K562 (cell line): ENCODE data around the gene AAK1. TPM values are rescaled to one million over a fixed set of nuclear protein-coding genes. Genes with fewer than 3 reads are reported as not detected.

Source experiments
- ATAC-seq: fragments of 200-7000 bp; cut with Tn5 transposase; 3 replicates; pipeline ENCODE4 v1.9.1; 2020; ENCODE audit warnings: moderate library complexity
- BruUV-seq: library from RNA; stranded (reverse); fragments of 400-500 nt; replicated peaks from 2 replicates; lab custom pipeline; 2021; lab: Mats Ljungman, UMichigan
- CTCF ChIA-PET: fragments of 300-600 bp; formaldehyde crosslinking; extraction: SDS; loops from one replicate; lab custom pipeline; 2021; ENCODE audit warnings: low intra/inter-chr PET ratio; lab: Yijun Ruan, JAX
- POLR2A ChIA-PET: fragments of 300-600, 350-650 bp; sonication (Branson Sonifier 250); formaldehyde crosslinking; extraction: SDS; loops from one replicate; lab custom pipeline; 2021; ENCODE audit warnings: antibody characterized with exemption, inconsistent platforms; lab: Yijun Ruan, JAX
- DNase-seq, 4 experiments: peaks; one replicate each; pipeline versions ENCODE4 v3.0.0 to v3.0.0-alpha.2; 2011 to 2018; ENCODE audit warnings: low spot score in 3 of 4, mixed read lengths in 3 of 4; ENCODE audit errors: extremely low read depth in 1 of 4
- FAIRE-seq: peaks from 2 replicates; lab custom pipeline; 2011; peaks lifted over from hg19 to GRCh38; lab: Jason Lieb, UNC
- H2AFZ ChIP-seq: 2 replicates; pipeline ENCODE4 v1.6.0; 2011; ENCODE audit warnings: low read depth, low read length, control low read depth, inconsistent platforms
- H3K27ac ChIP-seq: fragments of 200-600 bp; 3 replicates; pipeline ENCODE4 v1.8.0; 2011; ENCODE audit warnings: low read depth, mild to moderate bottlenecking, control low read depth, inconsistent platforms, low read length, moderate library complexity, mixed read lengths; ENCODE audit errors: extremely low read depth
- H3K27me3 ChIP-seq, 2 experiments: fragments of 300-600 bp in 1 of 2; 2 replicates in 1 of 2; 3 replicates in 1 of 2; pipeline versions ENCODE4 v1.6.0 to v1.8.0; 2011; ENCODE audit warnings: inconsistent platforms in 2 of 2, low read length in 2 of 2, mild to moderate bottlenecking in 1 of 2, mixed read lengths in 1 of 2, moderate library complexity in 1 of 2; ENCODE audit not compliant: control insufficient read depth in 2 of 2, insufficient read depth in 2 of 2
- H3K36me3 ChIP-seq: fragments of 300-600 bp; 3 replicates; pipeline ENCODE4 v1.8.0; 2011; ENCODE audit warnings: mild to moderate bottlenecking, low read length, inconsistent platforms; ENCODE audit not compliant: control insufficient read depth, insufficient read depth
- H3K4me1 ChIP-seq, 2 experiments: fragments of 200-600 bp in 1 of 2; replicated peaks in 1 of 2; 2 replicates in 1 of 2; 3 replicates in 1 of 2; pipeline versions ENCODE4 v1.5.1 to v1.8.0; 2011; ENCODE audit warnings: inconsistent platforms in 2 of 2, low read length in 2 of 2, mild to moderate bottlenecking in 1 of 2, mixed read lengths in 1 of 2, moderate library complexity in 1 of 2; ENCODE audit not compliant: control insufficient read depth in 2 of 2, insufficient read depth in 2 of 2
- H3K4me2 ChIP-seq: 2 replicates; pipeline ENCODE4 v1.6.1; 2011; ENCODE audit warnings: low read length, control low read depth, inconsistent platforms, mixed read lengths; ENCODE audit not compliant: insufficient read depth
- H3K4me3 ChIP-seq: fragments of 200-600 bp; sonication (generic), shearing (Covaris generic); 2 replicates; pipeline ENCODE4 v1.5.1; 2016; ENCODE audit warnings: control low read depth, inconsistent platforms
- H3K79me2 ChIP-seq: fragments of 200-600 bp; 3 replicates; pipeline ENCODE4 v1.8.0; 2011; ENCODE audit warnings: low read length, inconsistent platforms; ENCODE audit not compliant: control insufficient read depth, insufficient read depth
- H3K9ac ChIP-seq, 2 experiments: 2 replicates each; pipeline versions ENCODE4 v1.6.0 to v1.6.1; 2011; ENCODE audit warnings: low read depth in 2 of 2, low read length in 2 of 2, control low read depth in 1 of 2, inconsistent platforms in 1 of 2, mild to moderate bottlenecking in 1 of 2, mixed read lengths in 1 of 2; ENCODE audit not compliant: insufficient read depth in 1 of 2
- H3K9me1 ChIP-seq: one replicate; pipeline ENCODE4 v1.6.0; 2011; ENCODE audit warnings: inconsistent platforms, mild to moderate bottlenecking, low read length, moderate library complexity; ENCODE audit not compliant: control insufficient read depth, insufficient read depth
- H3K9me3 ChIP-seq: replicated peaks from 2 replicates; pipeline ENCODE4 v1.5.1; 2011; ENCODE audit warnings: low read depth, low read length, inconsistent platforms; ENCODE audit not compliant: control insufficient read depth, insufficient read depth
- H4K20me1 ChIP-seq: replicated peaks from 2 replicates; pipeline ENCODE4 v1.6.1; 2011; ENCODE audit warnings: low read length, inconsistent platforms, mixed read lengths; ENCODE audit not compliant: control insufficient read depth, insufficient read depth
- BACH1 ChIP-seq: fragments of 200-800 bp; sonication (Bioruptor generic); IDR thresholded peaks from 2 replicates; pipeline ENCODE4 v1.6.1; 2016; ENCODE audit warnings: missing genetic modification characterization, missing compliant biosample characterization
- BCL6 ChIP-seq: fragments of 250-450 bp; sonication (Bioruptor Pico); IDR thresholded peaks from 2 replicates; pipeline ENCODE4 v1.4.0; 2020
- CBFA2T3 ChIP-seq: fragments of 450-650 bp; IDR thresholded peaks from 2 replicates; pipeline ENCODE4 v1.6.1; 2017
- GTF2A2 ChIP-seq: IDR thresholded peaks from 2 replicates; pipeline ENCODE4 v1.6.1; 2016; ENCODE audit warnings: mild to moderate bottlenecking, missing genetic modification characterization, missing compliant biosample characterization
- HINFP ChIP-seq: fragments of 450-650 bp; conservative IDR thresholded peaks from 2 replicates; pipeline ENCODE4 v1.6.1; 2016; ENCODE audit warnings: missing genetic modification characterization, low read depth, mild to moderate bottlenecking, control low read depth, missing compliant biosample characterization
- ILK ChIP-seq: fragments of 450-650 bp; IDR thresholded peaks from 2 replicates; pipeline ENCODE4 v1.6.1; 2016; ENCODE audit warnings: missing genetic modification characterization, low read depth, mild to moderate bottlenecking, missing compliant biosample characterization, moderate library complexity, borderline replicate concordance
- IRF9 ChIP-seq: fragments of 450-650 bp; IDR thresholded peaks from 2 replicates; pipeline ENCODE4 v1.6.1; 2016; ENCODE audit warnings: missing biosample characterization, missing genetic modification characterization
- MCM5 ChIP-seq: fragments of 450-650 bp; IDR thresholded peaks from 2 replicates; pipeline ENCODE4 v1.6.1; 2016; ENCODE audit warnings: low read depth
- NFXL1 ChIP-seq: fragments of 450-650 bp; formaldehyde crosslinking; IDR thresholded peaks from 2 replicates; pipeline ENCODE4 v1.4.0; 2021; ENCODE audit warnings: mild to moderate bottlenecking
- NR2C1 ChIP-seq, 2 experiments: fragments of 450-650 bp; IDR thresholded peaks; 2 replicates each; pipeline ENCODE4 v1.6.1; 2017; ENCODE audit warnings: mild to moderate bottlenecking in 2 of 2, antibody characterized with exemption in 1 of 2, inconsistent platforms in 1 of 2, missing compliant biosample characterization in 1 of 2, missing genetic modification characterization in 1 of 2
- PTRF ChIP-seq: fragments of 450-650 bp; IDR thresholded peaks from 2 replicates; pipeline ENCODE4 v1.6.1; 2016; ENCODE audit warnings: mild to moderate bottlenecking, missing genetic modification characterization, missing compliant biosample characterization
- PTTG1 ChIP-seq: fragments of 450-650 bp; IDR thresholded peaks from 2 replicates; pipeline ENCODE4 v1.6.1; 2016; ENCODE audit warnings: low read depth, mild to moderate bottlenecking, missing genetic modification characterization, missing compliant biosample characterization
- PYGO2 ChIP-seq: fragments of 450-650 bp; IDR thresholded peaks from 2 replicates; pipeline ENCODE4 v1.6.1; 2016; ENCODE audit warnings: mild to moderate bottlenecking, missing genetic modification characterization, moderate library complexity, missing compliant biosample characterization
- TEAD2 ChIP-seq: fragments of 450-650 bp; IDR thresholded peaks from 2 replicates; pipeline ENCODE4 v1.6.1; 2016; ENCODE audit warnings: missing genetic modification characterization, control low read depth, missing compliant biosample characterization
- USF1 ChIP-seq: sonication (generic); formaldehyde crosslinking; IDR thresholded peaks from 2 replicates; pipeline ENCODE4 v1.9.0; 2022; ENCODE audit warnings: mild to moderate bottlenecking, missing genetic modification reagents
- ZNF311 ChIP-seq: fragments of 250-450 bp; sonication (Bioruptor Pico); IDR thresholded peaks from 2 replicates; pipeline ENCODE4 v1.4.0; 2020; ENCODE audit warnings: mild to moderate bottlenecking, moderate library complexity
- ZNF507 ChIP-seq: conservative IDR thresholded peaks from 2 replicates; pipeline ENCODE4 v1.6.1; 2017; ENCODE audit warnings: missing genetic modification characterization, missing compliant biosample characterization
- ZNF584 ChIP-seq: fragments of 200-800 bp; sonication (Bioruptor generic); IDR thresholded peaks from 2 replicates; pipeline ENCODE4 v1.6.1; 2016; ENCODE audit warnings: low read depth, mild to moderate bottlenecking, missing genetic modification characterization, missing compliant biosample characterization
- ZNF740 ChIP-seq, 3 experiments: fragments of 200-800 bp in 1 of 3; sonication (Bioruptor generic) in 1 of 3; sonication (generic) in 1 of 3; formaldehyde crosslinking in 1 of 3; IDR thresholded peaks; 2 replicates each; pipeline versions ENCODE4 v1.6.1 to v1.8.0; 2016 to 2022; ENCODE audit warnings: mild to moderate bottlenecking in 2 of 3, missing compliant biosample characterization in 2 of 3, missing genetic modification characterization in 2 of 3, missing genetic modification reagents in 1 of 3
- WGBS: fragments of 100-300 bp; shearing (Covaris generic); methylation state at CpG from one replicate; pipeline ENCODE4 v1.1.6; 2016; ENCODE audit warnings: low coverage, mixed read lengths; ENCODE audit not compliant: insufficient coverage; ENCODE audit errors: missing lambda C conversion rate; 5-methylcytosine and 5-hydroxymethylcytosine counted together
- in situ Hi-C: fragments of 300-500 bp; cut with MboI; formaldehyde crosslinking; loops from 4 replicates; pipeline ENCODE4 v1.15.0; 2018; ENCODE audit warnings: inconsistent platforms, mixed read lengths
- intact Hi-C: fragments of 100-400 bp; cut with micrococcal nuclease; formaldehyde crosslinking; loops from 2 replicates; pipeline ENCODE4 v1.14.2; 2022
- polyA plus RNA-seq, 8 experiments: library from polyadenylated mRNA; depleted of rRNA in 4 of 8; stranded (reverse) in 5 of 8; unstranded in 3 of 8; fragments of >200 nt; fragmentation: Nextera tagmentation in 2 of 8; fragmentation: Illumina TruSeq in 1 of 8; extraction: Ambion mirVana in 2 of 8; extraction: Trizol in 1 of 8; gene quantifications; 2 replicates each; pipeline versions ENCODE4 v1.2.1 to v1.2.3, GENCODE V29; 2011 to 2014; ENCODE audit warnings: inconsistent platforms in 1 of 8, missing spikeins in 1 of 8
- total RNA-seq, 7 experiments: library from RNA; depleted of rRNA in 6 of 7; stranded (reverse); fragments of >200 nt in 6 of 7; fragmentation: Illumina TruSeq in 2 of 7; extraction: Trizol in 2 of 7; gene quantifications; 2 replicates each; pipeline versions ENCODE4 v1.2.1 to v1.2.3, GENCODE V29; 2011 to 2021; ENCODE audit warnings: low replicate concordance in 1 of 7

AAK1 gene
- total and polyA plus RNA-seq, 9 of the 15 experiments (the other 6 are each of a cell fraction or from before 2014, with no cell fraction given): 0.89 to 17.1 (median 6.0) TPM

- Histone ChIP-seq H3K9ac (no peak overlapping the region), H3K27me3 (no peaks in the 10 kb centered on the region), H3K9me3 (no peaks in the 10 kb centered on the region), H3K4me3 (no peak overlapping the region), H3K36me3 (no peaks in the 10 kb centered on the region), H3K79me2 (no peaks in the 10 kb centered on the region), H4K20me1 (0 out of 2 replicates have a peak, but pooled peaks cover 2% of the 10 kb centered on the region), H3K27ac (no peak overlapping the region), H3K4me1 (no peaks in the 10 kb centered on the region), H3K4me2 (no peak overlapping the region), H2AFZ (no peak overlapping the region), H3K9me1 (no peaks in the 10 kb centered on the region)
- WGBS: 87% methylated on average over 3 of the region's 3 CpGs
- BruUV-seq: no TSS peak
- no peak for DNase-seq
- in situ Hi-C loops (no loop called here), intact Hi-C loops (no loop called here)
- FAIRE-seq: no peak
- POLR2A ChIA-PET: interaction anchor here (2.3 kb wide), 1 partner anchor 16 kb away, joined by 8 read pairs; the partner anchor contains the start of gene NFU1
- ATAC-seq: no peak
- CTCF ChIA-PET: no interaction called here
- TF ChIP-seq CBFA2T3: no peak
- TF ChIP-seq NFXL1 (CRISPR knock-in tag): peak; percentile 64; the same call in 1 of the 2 replicates
- no peak for TF ChIP-seq MCM5
- peak; percentile 90 for TF ChIP-seq PTRF
- TF ChIP-seq HINFP (tag): peak; percentile 67; the same call in 1 of the 2 replicates
- TF ChIP-seq ZNF507 (tag): 0 out of 2 replicates have a peak, but pooled peaks have one; percentile 15
- peak; percentile 52; the same call in 1 of the 2 replicates for TF ChIP-seq GTF2A2 (tag)
- TF ChIP-seq IRF9 (tag): peak; percentile 84
- TF ChIP-seq PTTG1: peak; percentile 89
- no peak for TF ChIP-seq ZNF740 (CRISPR knock-in tag; IDR thresholded peaks at IDR 0.05)
- peak in 1 of 2 experiments; percentile 72; a peak in 2 of 4 replicates for TF ChIP-seq ZNF740 (tag; IDR thresholded peaks at IDR 0.05)
- TF ChIP-seq ZNF311: peak; percentile 87
- TF ChIP-seq BCL6 (CRISPR knock-in tag): 0 out of 2 replicates have a peak, but pooled peaks have one; percentile 35
- peak; percentile 47; the same call in 1 of the 2 replicates for TF ChIP-seq ILK (tag)
- TF ChIP-seq PYGO2 (tag): peak; percentile 40; the same call in 1 of the 2 replicates
- no peak for TF ChIP-seq NR2C1 (IDR thresholded peaks at IDR 0.05)
- peak; percentile 64; the same call in 1 of the 2 replicates for TF ChIP-seq NR2C1 (tag; IDR thresholded peaks at IDR 0.05)
- peak; percentile 70 for TF ChIP-seq TEAD2 (tag)
- TF ChIP-seq USF1 (CRISPR knock-in tag): no peak
- TF ChIP-seq BACH1 (tag): peak; percentile 39; the same call in 1 of the 2 replicates
- TF ChIP-seq ZNF584 (CRISPR knock-in tag): peak; percentile 62; the same call in 1 of the 2 replicates
These were observed 190.9 kb downstream of the AAK1 start for GRCh38 chr2:69452687-69453086.
